GM21367 (cell line): ENCODE data around the gene GADD45A.

Source experiments
- ATAC-seq: cut with Tn5 transposase; IDR thresholded peaks from one replicate; pipeline ENCODE4 v1.9.1; 2021; ENCODE audit not compliant: unreplicated experiment

GADD45A gene

GRCh38 chr1:67688526-67689219 lies 3.7 kb downstream of the GADD45A start:
- no peak for ATAC-seq

- ATAC-seq = no peak
Measured at GRCh38 chr1:67689267-67690017, 4.4 kb downstream of the GADD45A start.

DNA sequence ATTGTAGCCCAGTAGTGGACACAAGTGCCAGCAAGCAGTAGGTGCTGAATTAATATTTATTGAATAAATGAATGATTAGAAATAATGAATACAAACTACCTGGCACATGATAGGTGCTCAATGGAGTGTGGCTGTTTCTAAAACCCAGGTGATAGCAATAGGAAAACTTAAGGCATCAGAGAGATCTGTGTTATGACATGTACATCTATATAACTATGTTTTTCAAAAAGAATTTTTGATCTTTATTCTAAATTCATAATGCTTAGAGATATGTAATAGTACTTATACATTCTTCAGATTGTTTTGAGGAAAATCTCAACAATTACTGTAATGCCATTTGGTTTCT lies 5.0 kb downstream of the GADD45A start:
- ATAC-seq = no peak

DNA sequence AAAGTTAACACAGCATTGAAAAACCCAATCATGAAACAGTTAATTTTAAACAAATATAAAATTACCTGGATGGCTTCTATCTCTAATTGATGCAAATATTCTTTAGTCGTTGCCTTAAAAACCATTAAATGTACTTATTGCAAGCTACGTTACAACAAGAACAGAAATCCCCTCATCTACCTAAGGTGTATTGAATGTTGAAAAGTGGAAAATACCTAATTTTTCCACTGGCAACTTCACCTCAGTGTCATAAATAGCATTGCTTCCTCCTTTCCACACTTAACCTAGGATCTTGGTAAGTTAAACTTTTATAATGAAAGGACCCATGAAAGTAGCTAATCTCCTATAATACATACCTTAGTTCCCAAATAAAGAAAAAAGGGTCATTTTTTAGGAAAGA lies 5.4 kb downstream of the GADD45A start:
- ATAC-seq = no peak

GRCh38 chr1:67691712-67692111 lies 6.7 kb downstream of the GADD45A start:
- no peak for ATAC-seq

DNA sequence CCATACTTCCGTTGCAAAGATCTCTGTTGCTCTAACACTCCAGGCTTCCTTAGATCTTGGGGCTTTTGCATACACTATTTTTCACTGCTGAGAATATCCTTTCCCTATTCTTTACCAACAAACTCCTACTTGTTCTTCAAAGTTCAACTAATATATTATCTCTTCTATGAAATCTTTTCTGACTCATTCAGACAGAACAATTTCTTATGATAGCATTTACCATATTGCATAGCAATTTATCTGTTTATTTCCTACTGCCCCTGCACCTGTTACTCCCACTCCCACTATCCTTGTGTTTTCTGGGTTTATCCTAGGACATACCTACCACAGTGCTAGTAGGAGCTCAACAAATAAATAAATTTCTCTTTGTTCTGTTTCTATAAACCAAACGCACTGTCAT lies 11.0 kb downstream of the GADD45A start:
- ATAC-seq = no peak

GRCh38 chr1:67696708-67697107 lies 11.7 kb downstream of the GADD45A start:
- ATAC-seq = no peak

DNA sequence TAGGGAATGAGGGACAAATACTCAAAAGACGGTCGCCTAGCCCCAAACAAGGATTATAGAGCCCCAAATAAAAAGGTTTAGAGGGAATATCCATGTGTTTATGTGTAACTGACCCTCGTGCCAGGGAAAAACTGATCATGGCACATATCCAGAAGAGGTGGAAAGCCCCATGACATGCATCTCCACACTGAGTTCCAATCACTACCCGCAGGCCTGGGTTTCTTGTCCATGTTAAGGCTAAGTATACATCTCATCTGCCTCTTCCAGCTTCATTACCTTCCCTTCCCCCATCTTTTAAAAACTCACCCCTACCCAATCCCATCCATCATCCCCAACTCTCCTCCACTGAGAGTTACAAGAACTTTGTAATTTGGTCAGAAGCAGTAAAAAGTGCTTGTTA lies 15.2 kb downstream of the GADD45A start:
- ATAC-seq = no peak

DNA sequence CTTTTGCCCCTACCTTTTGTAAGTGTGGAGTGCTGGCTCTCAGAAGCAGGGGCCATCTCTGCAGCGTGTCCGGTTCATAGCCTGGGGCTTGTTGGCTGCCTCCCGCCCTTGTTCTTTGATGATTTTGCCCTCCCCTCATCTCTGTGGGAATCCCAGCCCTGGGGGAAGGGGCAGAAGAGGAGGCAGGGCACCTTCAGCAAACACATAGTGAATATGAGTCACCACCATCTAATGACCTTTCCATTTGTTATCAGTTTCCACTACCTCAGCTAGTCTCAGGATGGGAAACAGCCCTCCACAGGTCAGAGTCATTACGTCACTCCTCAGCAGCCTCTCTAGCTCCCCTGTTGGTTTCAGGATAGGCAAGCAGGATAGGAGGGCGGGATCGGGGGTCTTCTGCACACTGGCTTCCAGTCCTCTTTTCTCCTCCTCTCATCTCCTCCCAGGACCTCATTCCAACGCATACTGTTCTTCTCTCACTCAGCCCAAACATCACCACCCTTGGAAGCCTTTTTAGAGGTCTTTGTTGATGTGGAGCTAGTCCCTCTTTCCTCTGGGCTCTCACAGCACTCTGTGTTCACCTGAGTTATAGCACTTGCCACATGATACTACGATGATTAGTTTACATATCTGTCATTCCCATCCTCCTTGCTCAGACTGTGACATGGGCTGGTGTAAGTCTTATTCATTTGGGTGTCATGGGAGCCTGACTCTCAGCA lies 15.8 kb downstream of the GADD45A start:
- no peak for ATAC-seq

- no peak for ATAC-seq
Measured at GRCh38 chr1:67701876-67702275, 16.9 kb downstream of the GADD45A start.

DNA sequence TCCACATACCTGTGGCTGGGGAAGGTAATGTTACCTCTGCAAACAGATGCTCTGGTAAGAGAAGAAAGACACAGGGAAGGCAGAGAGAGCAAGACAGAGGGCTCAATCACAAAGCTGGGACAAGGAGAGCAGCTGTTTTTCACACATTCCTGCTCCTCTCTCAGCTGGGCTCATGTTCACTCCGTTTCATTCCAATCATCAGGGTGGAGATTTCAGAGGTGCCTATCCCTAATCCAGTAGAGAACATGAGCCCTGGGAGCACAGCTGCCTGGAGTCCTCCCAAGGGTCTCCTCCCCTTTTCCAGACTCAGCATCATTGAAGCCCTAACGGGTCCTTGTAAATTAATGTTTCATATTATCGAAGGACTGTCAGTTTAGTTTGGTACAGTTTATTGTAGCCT lies 19.4 kb downstream of the GADD45A start:
- ATAC-seq = no peak

DNA sequence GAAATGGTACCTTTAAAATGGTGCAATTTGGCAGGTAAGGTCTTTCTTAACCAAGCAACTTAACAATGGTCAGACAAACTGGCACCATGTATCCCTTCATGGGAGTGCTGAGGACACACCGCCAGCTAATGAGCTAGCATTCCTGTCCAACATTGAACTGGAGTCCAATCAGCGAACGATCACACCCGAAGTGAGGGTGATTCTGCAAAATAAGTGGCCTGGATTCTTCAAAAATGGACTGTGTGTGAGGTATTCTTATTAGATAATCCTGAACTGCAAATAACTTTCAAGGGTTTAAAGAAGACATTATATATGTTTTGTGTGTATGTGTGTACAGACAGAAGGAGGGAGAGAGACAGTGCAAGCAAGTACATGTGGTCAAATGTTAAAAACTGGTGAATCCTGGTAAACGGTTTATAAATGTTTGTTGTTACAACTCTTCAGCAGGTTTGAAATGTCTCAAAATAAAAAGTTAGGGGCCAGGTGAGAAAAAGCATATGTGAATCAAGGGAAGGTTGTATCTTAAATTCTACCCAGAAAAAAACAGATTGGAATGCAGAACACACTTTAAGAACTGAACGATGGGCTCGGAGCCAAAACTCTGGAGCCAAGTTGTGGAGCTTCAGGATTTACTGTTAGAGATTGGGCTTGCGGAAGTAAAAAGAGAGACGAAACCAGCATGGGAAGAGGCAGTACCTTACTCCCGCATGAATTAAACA lies 20.9 kb downstream of the GADD45A start:
- no peak for ATAC-seq

GRCh38 chr1:67708606-67709005 lies 23.6 kb downstream of the GADD45A start:
- ATAC-seq = no peak

GRCh38 chr1:67710417-67710816 lies 25.4 kb downstream of the GADD45A start:
- ATAC-seq = no peak

GRCh38 chr1:67711158-67711854 lies 26.3 kb downstream of the GADD45A start:
- no peak for ATAC-seq

GRCh38 chr1:67711855-67712212 lies 26.8 kb downstream of the GADD45A start:
- no peak for ATAC-seq

GRCh38 chr1:67713057-67713846 lies 28.3 kb downstream of the GADD45A start:
- ATAC-seq = no peak

- ATAC-seq = no peak
Measured at GRCh38 chr1:67715819-67716218, 30.8 kb downstream of the GADD45A start.

- no peak for ATAC-seq
Measured at GRCh38 chr1:67716800-67717199, 31.8 kb downstream of the GADD45A start.

- ATAC-seq = no peak
Measured at GRCh38 chr1:67717876-67718275, 32.9 kb downstream of the GADD45A start.
